BLaER1 (cell line): ENCODE results near the gene BTK.
A peak's percentile ranks its signal among the peaks of the same experiment; 100 is the strongest.
"Not testable (repeated sequence)": the region's sequence is repeated elsewhere in the genome, so short reads cannot be mapped to it uniquely, and the experiment has no call there.

ENCODE experiments used
- H3K27ac ChIP-seq: shearing (Covaris generic); formaldehyde crosslinking; 2 replicates; pipeline ENCODE4 v1.8.1; 2022
- H3K27me3 ChIP-seq: shearing (Covaris generic); formaldehyde crosslinking; 2 replicates; pipeline ENCODE4 v1.8.1; 2022
- H3K36me3 ChIP-seq: shearing (Covaris generic); formaldehyde crosslinking; 2 replicates; pipeline ENCODE4 v1.8.1; 2022
- H3K4me1 ChIP-seq: shearing (Covaris generic); formaldehyde crosslinking; 2 replicates; pipeline ENCODE4 v1.8.1; 2022
- H3K4me2 ChIP-seq: shearing (Covaris generic); formaldehyde crosslinking; 2 replicates; pipeline ENCODE4 v1.8.1; 2022
- H3K4me3 ChIP-seq: shearing (Covaris generic); formaldehyde crosslinking; 2 replicates; pipeline ENCODE4 v1.8.1; 2022
- H3K9ac ChIP-seq: shearing (Covaris generic); formaldehyde crosslinking; 2 replicates; pipeline ENCODE4 v1.8.1; 2022
- H3K9me3 ChIP-seq: shearing (Covaris generic); formaldehyde crosslinking; 2 replicates; pipeline ENCODE4 v1.8.1; 2022
- H4K20me1 ChIP-seq: shearing (Covaris generic); formaldehyde crosslinking; 2 replicates; pipeline ENCODE4 v1.8.1; 2022
- Cebpa-rat ChIP-seq: shearing (Covaris generic); IDR thresholded peaks from 2 replicates; pipeline ENCODE4 v1.8.1; 2022

BTK gene

GRCh38 chrX:101357166-101357795 lies 28.7 kb downstream of the BTK start:
- no peak for TF ChIP-seq Cebpa-rat
- Histone ChIP-seq H3K9ac (no peak overlapping the region), H3K27me3 (no peaks in the 10 kb centered on the region), H3K4me2 (no peak overlapping the region), H3K4me1 (peaks cover 40% of the 10 kb centered on the region), H3K36me3 (peaks cover 89% of the 10 kb centered on the region), H4K20me1 (no peaks in the 10 kb centered on the region), H3K27ac (no peak overlapping the region), H3K4me3 (no peak overlapping the region), H3K9me3 (no peaks in the 10 kb centered on the region)

DNA sequence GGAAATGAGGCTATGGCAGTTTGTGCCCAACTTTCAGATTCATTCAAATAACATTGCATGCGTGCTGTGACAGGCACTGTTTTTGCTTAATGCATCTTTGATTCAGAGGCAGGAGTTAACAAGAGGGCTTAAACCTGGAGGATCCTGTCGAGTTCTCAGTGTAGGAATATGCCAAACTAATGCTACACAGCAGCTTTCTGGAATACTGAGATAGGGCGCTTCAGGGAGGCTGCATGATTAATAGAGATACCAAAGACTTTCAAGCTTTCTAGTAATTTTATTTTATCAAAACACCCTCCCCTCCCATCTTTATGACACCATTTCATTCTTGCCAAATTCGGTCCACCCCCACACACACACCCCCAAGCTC lies 36.8 kb downstream of the BTK start:
- peaks cover 36% of the 10 kb centered on the region; the same call in 1 of the 2 replicates for H4K20me1 ChIP-seq
- H3K27me3 ChIP-seq: no peaks in the 10 kb centered on the region
- H3K36me3 ChIP-seq: peaks cover 73% of the 10 kb centered on the region
- peak overlapping the region; percentile 77 for H3K4me3 ChIP-seq
- H3K27ac ChIP-seq: peak overlapping the region; percentile 72
- TF ChIP-seq Cebpa-rat: no peak
- H3K4me2 ChIP-seq: peak overlapping the region; percentile 74
- H3K9me3 ChIP-seq: no peaks in the 10 kb centered on the region
- peaks cover 40% of the 10 kb centered on the region for H3K4me1 ChIP-seq
- H3K9ac ChIP-seq: peak overlapping the region; percentile 84

- no peaks in the 10 kb centered on the region for H3K27me3 ChIP-seq
- H3K27ac ChIP-seq: peak within 1 kb of the TSS; percentile 72
- H4K20me1 ChIP-seq: peaks cover 36% of the 10 kb centered on the region; the same call in 1 of the 2 replicates
- H3K36me3 ChIP-seq: peaks cover 79% of the 10 kb centered on the region
- H3K4me2 ChIP-seq: peak within 1 kb of the TSS; percentile 74
- H3K4me3 ChIP-seq: peak within 1 kb of the TSS; percentile 77
- no peaks in the 10 kb centered on the region for H3K9me3 ChIP-seq
- peaks cover 34% of the 10 kb centered on the region for H3K4me1 ChIP-seq
- H3K9ac ChIP-seq: peak within 1 kb of the TSS; percentile 84
- TF ChIP-seq Cebpa-rat: no peak
Measured at GRCh38 chrX:101348452-101349192, 37.4 kb downstream of the BTK start, which contains the start of gene TIMM8A. Gene TIMM8A, minus strand, starts transcription at chrX:101348742. Its CDS starts 78 bp downstream, at chrX:101348664.

GRCh38 chrX:101347859-101348451 lies 38.0 kb downstream of the BTK start:
- H3K9ac ChIP-seq: peak overlapping the region; percentile 84
- H3K4me3 ChIP-seq: peak overlapping the region; percentile 77
- TF ChIP-seq Cebpa-rat: no peak
- H4K20me1 ChIP-seq: peaks cover 36% of the 10 kb centered on the region; the same call in 1 of the 2 replicates
- H3K4me2 ChIP-seq: peak overlapping the region; percentile 74
- H3K36me3 ChIP-seq: peaks cover 79% of the 10 kb centered on the region
- H3K27me3 ChIP-seq: no peaks in the 10 kb centered on the region
- no peaks in the 10 kb centered on the region for H3K9me3 ChIP-seq
- H3K4me1 ChIP-seq: peaks cover 27% of the 10 kb centered on the region
- H3K27ac ChIP-seq: peak overlapping the region; percentile 72

- peaks cover 7% of the 10 kb centered on the region; the same call in 1 of the 2 replicates for H3K9me3 ChIP-seq
Measured at GRCh38 chrX:101337776-101338271, 48.2 kb downstream of the BTK start.

DNA sequence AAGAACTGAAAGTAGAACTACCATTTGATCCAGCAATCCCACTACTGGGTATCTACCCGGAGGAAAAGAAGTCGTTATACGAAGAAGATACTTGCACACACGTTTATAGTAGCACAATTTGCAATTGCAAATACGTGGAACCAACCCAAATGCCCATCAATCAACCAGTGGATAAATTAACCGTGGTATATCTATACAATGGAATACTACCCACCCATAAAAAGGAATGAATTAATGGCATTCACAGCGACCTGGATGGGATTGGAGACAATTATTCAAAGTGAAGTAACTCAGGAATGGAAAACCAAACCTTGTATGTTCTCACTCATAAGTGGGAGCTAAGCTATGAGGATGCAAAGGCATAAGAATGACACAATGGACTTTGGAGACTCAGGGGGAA lies 51.7 kb downstream of the BTK start:
- H3K4me2 ChIP-seq, H3K4me3 ChIP-seq, H4K20me1 ChIP-seq, H3K36me3 ChIP-seq, H3K27me3 ChIP-seq, H3K27ac ChIP-seq, H3K9ac ChIP-seq, H3K4me1 ChIP-seq: not testable (repeated sequence)
- peaks cover 11% of the 10 kb centered on the region; the same call in 1 of the 2 replicates for H3K9me3 ChIP-seq

More at GRCh38 chrX:101337776-101338271, 48.2 kb downstream of the BTK start:
- no peak for TF ChIP-seq Cebpa-rat
- Histone ChIP-seq H4K20me1 (no peaks in the 10 kb centered on the region), H3K4me3 (no peak overlapping the region), H3K9ac (no peak overlapping the region), H3K27ac (no peak overlapping the region), H3K4me1 (no peaks in the 10 kb centered on the region), H3K36me3 (no peaks in the 10 kb centered on the region; the same call in 1 of the 2 replicates), H3K4me2 (no peak overlapping the region), H3K27me3 (no peaks in the 10 kb centered on the region)

GRCh38 chrX:101326600-101326999 lies 59.4 kb downstream of the BTK start:
- H3K36me3 ChIP-seq, H3K27me3 ChIP-seq, H3K9me3 ChIP-seq, H4K20me1 ChIP-seq, H3K9ac ChIP-seq, H3K4me3 ChIP-seq, H3K27ac ChIP-seq: not testable (repeated sequence)
- Histone ChIP-seq H3K4me1 (peaks cover 10% of the 10 kb centered on the region), H3K4me2 (peak overlapping the region; percentile 54)

DNA sequence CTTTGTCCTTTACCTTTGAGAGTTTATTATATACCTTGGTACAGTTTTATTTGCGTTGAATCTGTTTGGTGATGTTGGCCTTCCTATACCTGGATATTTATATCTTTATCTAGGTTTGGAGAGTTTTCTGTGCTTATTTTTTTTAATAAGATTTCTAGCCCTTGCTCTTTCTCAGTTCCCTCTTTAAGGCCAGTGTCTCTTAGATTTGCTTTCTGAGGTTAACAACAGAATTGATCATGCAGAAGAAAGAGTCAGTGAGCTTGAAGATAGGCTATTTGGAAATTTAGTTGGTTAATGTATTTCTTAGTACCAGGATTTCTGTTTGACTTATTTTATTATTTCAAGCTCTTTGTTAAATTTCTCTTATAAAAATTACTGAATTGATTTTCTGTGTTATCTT lies 82.2 kb downstream of the BTK start:
- no peak for TF ChIP-seq Cebpa-rat
- Histone ChIP-seq H3K27ac (no peak overlapping the region), H3K27me3 (no peaks in the 10 kb centered on the region), H3K36me3 (no peaks in the 10 kb centered on the region), H3K4me2 (no peak overlapping the region), H3K9me3 (no peaks in the 10 kb centered on the region), H3K4me3 (no peak overlapping the region), H4K20me1 (no peaks in the 10 kb centered on the region), H3K9ac (no peak overlapping the region), H3K4me1 (no peaks in the 10 kb centered on the region)
